ENCODE data around the gene PRICKLE1.

Gene PRICKLE1

DNA sequence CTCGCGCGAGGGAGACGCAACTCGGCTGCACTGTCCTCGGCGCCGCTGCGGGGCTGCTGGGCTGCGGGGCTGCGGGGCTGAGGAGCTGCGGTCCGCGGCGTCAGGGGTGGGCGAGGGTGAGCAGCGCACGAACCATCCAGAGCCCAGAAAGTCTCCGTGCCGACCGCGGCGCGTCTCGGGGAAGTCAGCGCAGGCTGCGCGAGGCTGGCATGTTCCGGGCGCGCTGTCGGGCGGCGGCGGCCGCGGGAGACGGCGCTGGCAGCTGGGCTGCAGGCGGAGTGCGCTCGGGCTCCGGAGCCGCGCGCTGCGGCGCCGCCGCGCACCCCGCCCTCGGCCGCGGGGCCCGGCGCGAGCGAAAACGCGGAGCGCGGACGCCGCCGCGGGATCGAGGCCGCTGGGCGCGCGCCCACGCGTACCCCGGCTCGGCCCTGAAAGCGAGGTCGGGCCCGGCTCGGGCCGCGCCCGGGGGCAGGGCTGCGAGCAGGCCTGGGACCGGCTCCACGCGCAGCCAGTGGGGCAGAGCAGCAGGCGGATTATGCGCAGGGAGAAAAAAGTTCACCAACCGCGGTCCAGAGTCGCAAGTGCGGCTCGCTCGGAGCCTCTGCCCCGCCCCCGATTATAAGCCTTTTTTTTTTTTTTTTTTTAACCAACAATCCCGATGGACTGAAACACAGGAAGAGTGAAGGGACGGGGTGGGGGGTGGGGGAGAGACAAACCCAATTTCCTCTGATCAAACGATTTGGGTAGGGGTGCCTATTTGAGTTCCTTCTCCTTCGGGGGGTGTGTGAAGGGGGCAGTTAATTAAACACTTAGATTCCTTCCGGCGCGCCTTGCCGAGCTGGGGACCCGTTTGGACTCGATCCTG lies at the start of gene PRICKLE1:
PRICKLE1 (minus strand) TSS at position 282 of the 865 bp plus-strand sequence. CDS start 117,230 bp downstream, outside the sequence.
- DNase-seq = no peak

DNA sequence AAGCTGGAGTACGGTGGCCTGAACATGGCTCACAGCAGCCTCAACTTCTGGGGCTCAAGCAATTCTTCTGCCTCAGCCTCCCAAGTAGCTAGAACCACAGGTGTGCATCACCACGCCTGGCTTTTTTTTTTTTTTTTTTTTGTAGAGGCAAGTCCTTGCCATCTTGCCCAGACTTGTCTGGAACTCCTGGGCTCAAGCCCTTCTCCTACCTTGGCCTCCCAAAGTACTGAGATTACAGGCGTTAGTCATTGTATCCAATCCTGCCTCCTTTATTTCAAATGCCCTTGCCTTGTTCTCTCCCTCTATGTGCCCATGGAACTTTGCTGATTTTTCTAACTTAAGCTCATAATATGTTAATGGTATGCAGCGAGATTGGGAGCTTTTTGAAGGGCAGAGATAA lies 49.2 kb upstream of the PRICKLE1 start:
- DNase-seq = no peak

DNA sequence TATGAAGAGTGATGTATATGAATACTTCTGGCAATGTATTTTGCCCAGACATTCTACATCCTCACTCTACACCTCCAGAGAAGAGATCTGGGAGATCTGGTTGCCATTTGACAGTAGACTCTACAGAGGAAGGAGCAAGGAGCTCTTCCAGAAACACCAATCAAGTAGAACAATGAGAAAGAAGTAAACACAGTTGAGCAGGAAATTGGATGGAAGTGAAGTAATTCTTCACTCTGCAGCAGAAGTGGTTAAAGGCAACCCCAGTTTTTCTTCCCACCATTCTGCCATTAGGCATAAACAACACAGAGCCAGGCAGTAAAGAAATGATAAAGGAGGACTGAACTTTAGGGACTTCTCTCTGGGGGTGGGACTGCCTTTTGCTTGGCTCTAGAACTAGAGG lies 48.5 kb upstream of the PRICKLE1 start:
- no peak for DNase-seq

DNA sequence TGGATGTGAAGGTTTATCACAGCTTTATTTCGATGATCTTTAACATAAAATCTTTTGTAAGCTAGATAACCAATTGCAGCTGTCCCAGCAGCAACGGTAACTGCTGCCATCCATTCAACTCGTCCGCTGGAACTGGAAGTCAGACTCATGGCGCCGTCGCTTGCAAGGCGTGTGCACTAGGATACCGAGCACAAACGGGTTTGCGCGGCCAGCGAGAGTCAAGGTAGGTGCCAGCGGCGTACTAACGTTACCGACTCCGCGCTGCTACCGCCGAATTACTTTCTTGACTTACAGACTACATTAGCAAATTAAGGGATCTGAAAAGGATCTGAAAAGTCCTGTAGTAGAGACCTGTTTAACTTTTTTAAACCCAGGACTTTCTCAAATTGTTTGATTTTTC lies 47.4 kb upstream of the PRICKLE1 start:
- DNase-seq = no peak

DNA sequence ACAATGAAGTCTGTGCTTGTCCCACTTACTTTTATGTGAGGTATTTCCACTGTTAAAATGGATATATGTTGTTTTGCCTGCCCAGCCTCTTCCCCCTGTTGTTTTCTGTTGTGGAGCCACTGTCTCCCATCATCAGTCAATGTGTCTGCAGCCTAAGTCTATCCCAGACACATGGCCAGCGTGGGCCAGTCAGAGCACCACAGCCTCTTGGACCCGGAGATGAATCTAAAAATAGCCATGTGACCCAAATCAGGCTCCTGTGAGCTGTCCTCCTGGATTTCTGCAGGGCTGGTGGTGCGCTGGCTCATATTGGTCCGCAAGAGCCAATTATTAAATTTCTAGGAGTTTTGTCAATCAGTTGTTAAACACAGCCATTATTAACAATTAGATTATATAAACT lies 44.0 kb upstream of the PRICKLE1 start:
- DNase-seq = no peak

DNA sequence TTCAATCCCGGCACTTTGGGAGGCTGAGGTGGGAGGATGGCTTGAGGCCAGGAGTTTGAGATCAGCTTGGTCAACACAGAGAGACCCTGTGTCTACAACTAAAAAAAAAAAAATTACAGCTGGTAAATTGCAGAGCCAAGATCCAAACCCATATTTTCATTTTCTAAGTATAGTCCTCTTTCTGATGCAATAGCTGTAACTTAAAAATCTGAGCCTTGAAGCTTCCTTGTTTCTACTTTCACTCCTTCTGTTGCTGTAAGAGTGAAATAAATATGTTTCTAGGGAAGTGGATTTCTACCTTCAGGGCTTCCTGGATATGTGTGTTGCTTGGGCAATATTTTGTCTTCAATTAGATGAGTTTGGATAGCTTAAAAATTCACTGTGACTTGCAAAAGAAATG lies 42.0 kb upstream of the PRICKLE1 start:
- DNase-seq = peak; percentile 91

DNA sequence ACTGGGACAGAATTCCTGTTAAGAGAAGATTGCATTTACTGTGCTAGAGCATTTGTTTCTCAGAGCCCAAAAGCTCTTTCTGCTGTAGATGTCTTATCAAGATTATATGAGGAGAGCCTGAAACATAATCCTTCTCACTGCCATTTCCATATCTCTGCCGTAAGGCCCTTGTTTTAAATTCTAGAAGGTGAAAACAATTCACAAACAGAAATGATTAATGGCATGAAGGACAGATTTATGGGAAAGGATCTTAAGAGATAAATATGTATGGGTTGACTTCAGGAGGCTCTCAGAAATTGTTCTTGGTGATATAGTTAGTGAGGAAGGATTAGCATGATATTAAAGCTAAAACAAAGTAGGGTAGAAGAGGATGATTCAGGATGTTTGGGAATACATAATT lies 40.8 kb upstream of the PRICKLE1 start:
- no peak for DNase-seq

DNA sequence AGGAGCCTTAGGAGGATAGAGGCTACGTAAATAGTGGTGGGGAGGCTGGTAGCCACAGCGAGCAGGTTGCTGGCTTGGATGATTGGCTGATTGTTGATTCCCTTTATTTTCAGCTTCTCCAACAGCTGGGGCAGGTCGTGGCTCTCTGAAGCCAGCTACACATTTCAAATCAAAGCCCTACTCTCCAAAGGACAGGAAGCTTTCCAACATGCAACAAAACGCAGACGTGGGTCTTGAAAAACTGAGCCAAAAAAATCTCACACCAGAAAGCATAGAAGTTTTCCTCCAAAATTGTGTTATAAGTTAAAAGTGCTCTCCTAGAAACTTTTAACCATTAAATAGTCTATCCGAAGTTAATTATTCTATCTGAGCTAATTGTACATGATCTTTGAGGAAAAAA lies 37.6 kb upstream of the PRICKLE1 start:
- no peak for DNase-seq

DNA sequence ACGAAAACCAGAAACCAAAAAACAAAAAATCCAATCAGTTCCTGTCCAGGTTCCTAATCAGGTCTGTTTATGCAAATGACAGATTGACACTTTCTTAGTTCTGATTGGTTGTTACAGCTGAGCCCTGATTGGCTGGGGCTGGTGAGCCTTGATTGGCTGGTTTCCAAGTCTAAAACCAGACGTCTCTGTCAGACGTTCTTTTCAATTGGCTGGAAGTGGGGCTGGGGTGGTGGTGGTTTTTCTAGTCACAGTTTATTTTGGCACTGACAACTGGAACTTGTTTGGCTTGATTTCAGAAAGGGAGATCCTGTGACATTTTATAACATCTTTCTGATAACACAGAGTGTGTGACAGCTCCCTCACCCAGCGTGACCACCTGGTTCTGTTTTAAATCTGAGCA lies 36.1 kb upstream of the PRICKLE1 start:
- no peak for DNase-seq

DNA sequence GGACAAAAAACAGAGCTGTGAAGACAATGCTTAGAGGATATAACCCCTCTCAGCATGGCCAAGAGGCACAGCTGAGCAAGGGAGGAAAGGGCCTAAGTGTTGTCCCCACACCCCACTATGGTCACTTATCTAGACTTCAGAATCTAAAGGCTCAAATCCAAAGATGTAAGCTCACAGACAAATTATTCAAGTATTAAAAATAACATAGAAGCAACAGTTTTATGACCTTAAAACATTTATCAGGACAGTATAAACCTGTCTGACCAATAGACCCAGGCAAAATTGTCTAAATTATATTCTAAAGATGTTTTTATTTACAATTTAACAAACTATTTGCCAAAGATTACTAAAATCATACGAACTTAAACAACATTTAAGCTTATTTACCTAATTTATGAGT lies 28.1 kb upstream of the PRICKLE1 start:
- no peak for DNase-seq

DNA sequence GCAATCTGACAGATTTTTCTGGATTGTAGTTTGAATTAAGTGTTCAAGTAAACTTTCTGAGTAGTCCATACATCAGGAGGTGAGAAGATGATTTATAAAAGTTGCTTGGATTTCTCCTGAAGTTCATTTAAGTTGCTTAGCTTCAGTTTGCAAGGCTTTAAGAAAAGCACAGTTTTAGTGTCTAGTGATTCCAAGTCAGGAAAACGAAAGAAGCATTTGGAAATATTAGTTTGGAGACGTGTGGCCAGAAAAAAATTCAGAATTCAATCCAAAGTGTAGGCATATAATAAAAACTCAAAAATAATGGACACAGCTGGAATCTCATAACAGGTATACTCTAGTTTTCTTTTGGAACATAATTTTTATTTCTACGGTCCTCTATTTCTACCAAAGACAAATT lies 25.5 kb upstream of the PRICKLE1 start:
- no peak for DNase-seq

DNA sequence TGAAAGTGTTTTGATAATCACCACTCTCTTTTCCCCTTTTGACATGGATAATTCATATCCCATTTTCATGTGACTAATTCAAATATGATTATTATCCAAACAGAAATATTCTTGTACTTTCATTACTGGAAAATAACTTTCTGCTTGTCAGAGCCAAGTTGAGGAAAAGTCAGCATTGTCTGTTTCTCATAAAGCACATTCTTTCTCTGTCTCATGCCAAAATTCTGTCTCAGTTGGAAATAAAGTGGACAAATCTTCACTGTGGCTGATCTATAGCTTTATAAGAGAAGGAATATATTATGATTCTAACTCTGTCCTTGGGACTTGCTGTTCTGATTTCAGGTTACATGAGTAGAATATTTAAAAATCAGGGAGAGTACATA lies 22.7 kb upstream of the PRICKLE1 start:
- no peak for DNase-seq

DNA sequence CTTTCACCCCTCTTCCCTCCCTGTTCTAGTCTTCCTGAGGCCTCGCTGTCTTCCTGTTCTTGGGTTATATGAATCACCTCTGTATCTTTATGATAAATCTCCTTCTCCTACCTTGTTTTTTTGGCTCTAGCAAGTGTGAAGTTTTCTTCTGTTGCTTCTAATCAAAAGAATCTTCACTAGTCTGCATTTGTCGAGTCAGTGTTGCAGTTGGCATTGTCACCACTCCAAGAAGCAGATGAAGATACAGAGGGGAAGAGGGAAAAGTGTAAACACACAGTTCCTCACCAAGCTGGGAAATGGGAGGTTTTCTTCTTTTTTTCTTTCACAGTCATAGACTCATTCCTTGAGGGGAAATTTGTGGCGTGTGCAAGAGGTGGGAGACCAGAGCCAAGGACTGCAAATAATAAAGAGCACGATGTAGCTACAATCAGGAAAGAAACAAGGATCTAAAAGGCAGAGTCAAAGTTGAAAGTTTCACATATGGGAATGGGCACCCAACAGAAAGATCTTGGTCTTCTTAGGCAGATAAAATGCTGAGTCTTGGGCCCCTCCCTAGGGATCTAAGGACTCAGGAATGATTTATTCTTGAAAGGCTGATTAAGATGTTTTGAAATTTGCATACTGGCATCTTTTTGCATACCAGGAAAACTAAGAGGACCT lies 22.2 kb upstream of the PRICKLE1 start:
- no peak for DNase-seq

DNA sequence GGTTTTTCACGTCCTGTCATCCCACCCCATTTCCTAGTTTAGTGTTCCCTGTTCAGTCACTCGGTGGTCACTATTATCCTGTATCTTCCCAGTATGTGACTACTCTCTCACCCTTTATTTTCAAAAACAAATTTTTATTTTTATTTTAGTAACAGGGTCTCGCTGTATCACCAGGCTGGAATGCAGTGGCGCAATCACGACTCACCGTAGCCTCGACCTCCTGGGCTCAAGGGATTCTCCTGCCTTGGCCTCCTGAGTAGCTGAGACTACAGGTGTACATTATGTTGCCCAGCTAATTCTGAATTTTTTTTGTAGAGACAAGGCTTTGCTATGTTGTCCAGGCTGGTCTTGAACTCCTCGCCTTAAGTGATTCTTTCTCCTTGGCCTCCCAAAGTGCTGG lies 20.1 kb upstream of the PRICKLE1 start:
- no peak for DNase-seq

DNA sequence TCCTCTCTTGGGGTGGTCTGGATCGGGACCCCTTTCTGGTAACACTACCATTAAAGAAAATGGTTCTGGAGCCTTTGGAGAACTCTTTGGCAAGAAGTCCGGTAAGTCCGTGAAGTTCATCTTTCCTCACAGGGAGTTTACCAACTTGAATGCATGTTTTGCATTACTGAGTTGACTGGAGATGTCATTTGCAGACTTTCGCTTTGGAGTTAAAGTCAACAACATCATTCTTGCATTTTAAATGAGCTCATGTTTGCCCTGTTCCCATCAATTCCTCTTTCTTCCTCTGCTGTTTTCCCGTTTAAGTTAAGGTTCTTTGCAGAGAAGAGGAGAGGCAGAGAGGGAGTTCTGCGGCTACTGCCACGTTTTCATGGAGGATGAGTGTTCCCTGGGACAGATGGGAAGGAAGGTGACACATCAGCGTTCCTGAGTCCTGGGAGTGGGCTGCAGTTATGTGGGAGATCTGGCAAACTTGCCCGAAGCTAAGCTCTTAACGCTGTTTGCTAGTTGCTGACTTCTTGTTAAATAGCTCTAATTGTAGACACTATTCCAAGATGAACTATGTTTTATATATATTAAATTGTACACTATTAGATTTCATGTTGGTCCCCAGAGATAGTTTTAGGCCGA lies 18.8 kb upstream of the PRICKLE1 start:
- no peak for DNase-seq

DNA sequence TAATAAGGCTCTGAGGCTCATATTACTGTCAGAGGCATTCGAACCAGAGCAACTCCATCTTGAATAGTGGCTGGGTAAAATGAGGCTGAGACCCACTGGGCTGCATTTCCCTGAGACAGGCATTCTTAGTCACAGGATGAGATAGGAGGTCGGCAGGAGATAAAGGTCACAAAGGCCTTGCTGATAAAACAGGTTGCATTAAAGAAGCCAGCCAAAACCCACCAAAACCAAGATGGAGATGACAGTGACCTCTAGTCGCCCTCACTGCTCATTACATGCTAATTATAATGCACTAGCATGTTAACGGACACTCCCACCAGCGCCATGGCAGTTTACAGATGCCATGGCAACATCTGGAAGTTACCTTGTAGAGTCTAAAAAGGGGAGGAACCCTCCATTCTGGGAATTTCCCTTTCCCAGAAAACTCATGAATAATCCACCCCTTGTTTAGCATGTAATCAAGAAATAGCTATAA lies 18.1 kb upstream of the PRICKLE1 start:
- no peak for DNase-seq

DNA sequence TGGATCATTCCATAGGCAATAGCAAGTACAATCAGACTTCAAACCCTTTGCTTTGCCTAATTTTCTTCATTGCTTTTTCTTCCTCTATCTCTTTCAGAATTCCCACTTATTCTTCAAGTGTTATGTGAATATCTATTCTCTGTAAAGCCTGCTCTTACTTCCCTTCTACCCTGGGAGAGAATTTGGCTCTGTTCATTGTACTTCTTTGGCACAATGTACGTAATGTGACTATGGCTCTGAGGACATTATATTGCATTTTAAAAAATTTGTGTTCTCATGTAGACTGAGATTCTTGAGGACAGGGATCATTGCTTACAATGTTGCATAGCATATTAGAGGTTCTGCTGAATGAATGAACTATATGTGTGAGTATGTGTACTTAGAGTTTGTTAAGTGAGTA lies 16.9 kb upstream of the PRICKLE1 start:
- no peak for DNase-seq

DNA sequence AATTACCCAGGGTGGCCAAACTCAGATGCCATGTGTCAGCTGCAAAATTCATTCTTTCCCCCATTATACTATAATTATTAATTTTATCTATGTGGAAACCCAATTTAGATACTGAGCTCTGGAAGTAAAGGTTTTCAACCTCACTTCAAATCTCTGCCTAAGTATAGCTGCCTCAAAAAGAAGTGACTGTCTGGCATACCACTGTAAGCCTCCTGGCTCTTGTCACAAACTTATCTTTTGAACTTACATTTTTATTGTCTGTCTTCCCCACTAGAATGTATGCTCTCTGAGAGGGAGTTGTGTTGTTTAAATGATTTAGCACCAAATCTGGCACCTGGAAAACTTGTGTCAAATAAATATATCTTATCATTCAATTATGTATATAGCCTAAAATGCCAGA lies 16.1 kb upstream of the PRICKLE1 start:
- DNase-seq = no peak

DNA sequence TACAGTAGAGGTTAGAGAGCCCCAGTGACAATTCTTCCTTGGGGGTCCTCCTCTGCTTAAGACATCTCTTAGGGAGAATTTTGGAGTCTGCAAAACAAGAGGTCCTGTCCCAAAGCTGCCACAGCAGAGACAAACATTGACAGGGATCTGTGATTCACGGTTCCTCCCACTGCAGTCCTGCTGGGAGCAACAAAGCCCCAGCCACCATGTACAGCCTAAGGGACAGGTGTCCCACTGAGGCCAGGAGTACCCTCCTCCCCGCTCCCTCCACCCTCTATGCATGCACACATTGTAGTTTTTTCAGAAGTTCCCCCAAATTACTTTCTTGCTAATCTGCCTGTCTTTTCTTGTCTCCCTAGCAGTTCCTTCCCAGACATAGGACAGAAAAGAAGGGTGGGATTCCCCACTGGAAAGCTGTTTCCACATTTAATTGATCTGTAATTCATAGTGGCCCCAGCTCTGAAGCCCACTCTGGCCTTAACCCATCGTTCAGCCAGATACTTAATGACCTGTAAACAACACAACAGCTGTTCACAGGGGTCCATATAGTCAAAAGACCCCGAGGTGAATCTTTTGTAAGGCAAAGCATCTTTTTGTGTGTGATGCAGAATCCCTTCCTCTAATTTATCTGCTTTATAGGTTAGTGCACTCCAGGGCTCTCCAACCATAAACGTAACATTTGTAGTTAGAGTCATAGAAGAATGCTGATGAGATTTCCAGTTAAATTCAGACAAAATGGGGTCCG lies 13.9 kb upstream of the PRICKLE1 start:
- no peak for DNase-seq

DNA sequence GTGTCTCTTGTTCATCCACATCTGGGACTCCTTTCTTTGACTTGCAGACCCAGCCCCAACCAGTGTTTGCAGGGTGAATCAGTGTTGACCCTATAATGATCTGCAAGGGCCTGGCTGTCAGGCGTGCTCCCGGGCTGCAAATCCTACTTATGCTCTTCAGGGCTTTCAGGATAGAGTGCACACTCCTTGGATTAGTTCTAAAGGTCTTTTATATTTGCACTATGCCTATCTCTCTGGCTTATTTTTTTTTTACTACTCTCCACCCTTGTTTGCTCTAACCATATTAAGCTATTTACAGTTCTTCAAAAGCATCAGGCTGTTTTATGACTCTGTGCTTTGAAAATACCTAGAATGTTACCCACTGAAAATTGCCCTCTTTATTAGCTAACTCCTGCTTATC lies 4.3 kb upstream of the PRICKLE1 start:
- no peak for DNase-seq

DNA sequence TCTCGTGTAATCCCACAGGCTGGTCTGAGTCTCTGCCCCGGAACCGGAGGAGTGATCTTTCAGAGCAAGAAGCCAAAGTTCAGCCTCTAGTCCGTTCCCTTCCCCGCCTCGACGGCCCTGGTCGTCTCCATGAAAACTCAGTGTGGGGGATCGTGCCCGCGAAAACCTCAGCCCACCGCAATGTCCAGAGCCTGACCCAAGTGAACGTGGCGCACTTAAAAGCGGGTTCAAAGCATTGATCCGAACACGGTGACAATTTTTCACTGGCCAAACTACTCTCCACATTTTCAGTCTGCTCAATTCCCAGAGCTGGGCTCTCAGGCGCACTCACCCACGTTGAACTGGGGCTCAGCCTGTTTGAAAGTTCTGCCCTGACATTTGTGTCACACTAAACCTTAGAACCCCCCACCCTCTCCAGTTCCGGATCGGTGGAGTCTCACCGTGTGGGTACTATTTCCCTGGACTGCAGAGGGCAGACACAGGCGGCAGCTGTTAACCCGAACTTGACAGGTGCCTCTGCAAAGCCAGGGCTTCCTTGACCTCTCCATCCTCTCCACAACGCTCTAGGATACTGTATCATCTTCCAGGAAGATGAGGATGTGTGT lies 886 bp upstream of the PRICKLE1 start:
- no peak for DNase-seq

DNA sequence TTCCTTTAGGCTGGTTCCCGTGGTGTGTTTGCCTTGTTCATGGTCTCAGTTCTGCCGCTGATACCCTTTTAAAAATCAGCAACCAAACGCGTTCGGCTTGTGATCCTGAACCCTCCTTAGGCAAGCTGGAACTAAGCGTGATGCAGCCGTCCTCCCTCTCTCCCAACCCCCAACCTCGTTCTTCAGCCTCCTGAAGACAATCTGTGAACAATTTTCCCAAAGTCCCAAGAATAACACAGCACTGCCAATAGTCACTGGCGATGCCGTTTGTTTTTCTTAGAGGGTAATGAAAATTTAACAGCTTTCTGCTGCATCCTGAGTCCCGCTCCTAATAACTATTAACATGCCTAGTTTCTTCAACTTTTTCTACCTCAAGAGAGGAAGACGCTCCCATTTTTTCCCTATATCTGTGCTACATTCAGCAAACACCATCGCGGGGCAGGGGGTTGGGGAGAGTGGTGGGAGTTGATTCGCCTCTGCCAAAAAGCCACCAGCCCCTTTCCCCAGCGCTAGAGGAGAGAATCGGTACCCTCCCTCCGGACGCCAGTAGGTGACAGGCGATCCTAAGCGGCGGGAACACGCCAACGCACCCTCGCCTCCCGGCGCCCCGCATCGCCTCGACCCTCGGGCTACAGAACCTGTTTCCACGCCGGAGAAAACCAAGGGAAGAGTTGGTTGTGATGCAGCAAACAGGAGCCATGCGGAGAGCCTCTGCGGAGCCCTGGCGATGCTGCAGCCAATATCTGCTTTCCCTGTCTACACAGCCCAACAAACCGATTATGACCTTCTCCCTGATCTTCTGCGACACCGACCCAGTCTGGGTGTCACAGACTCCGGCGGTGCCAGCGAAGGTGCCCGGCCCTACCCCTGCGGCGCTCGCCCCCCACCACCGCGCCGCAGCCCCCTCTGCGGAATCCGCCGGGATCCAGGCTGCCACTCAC lies 752 bp downstream of the PRICKLE1 start:
- DNase-seq = no peak

Measured in SIG-M5 (cell line).